Stimulated activated CD8-positive, alpha-beta memory T cell treated with anti-CD3 and anti-CD28 coated beads, Interleukin-12 subunit alpha, Interleukin-12 subunit beta, amount 100 ng/mL, for 24 hours (primary cell): ENCODE measurements around the gene FAM107B.

Source experiments
- DNase-seq: peaks from one replicate; pipeline ENCODE4 v3.0.0-alpha.2; 2020; ENCODE audit errors: extremely low read depth

Gene FAM107B

GRCh38 chr10:14499601-14499904 lies 275.1 kb downstream of the FAM107B start:
- no peak for DNase-seq

GRCh38 chr10:14498326-14498725 lies 276.4 kb downstream of the FAM107B start:
- no peak for DNase-seq

DNA sequence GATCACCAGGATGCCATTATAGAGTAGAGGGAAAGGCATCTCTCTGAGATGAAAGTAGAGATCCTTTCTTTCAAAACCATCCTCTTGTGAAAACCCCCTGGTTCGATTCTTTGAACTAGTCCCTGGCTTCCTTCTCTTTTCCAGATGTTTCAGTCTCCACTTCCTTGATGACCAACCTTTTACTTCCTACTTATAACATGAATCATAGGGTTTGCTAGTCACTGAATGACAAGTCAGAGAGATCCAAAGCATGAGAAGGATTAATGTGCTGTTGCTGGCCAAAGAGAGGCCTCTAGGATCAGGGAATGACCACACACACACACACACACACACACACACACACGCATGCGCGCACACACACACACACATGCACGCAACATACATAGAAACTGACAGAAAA lies 282.9 kb downstream of the FAM107B start:
- DNase-seq, result no peak

DNA sequence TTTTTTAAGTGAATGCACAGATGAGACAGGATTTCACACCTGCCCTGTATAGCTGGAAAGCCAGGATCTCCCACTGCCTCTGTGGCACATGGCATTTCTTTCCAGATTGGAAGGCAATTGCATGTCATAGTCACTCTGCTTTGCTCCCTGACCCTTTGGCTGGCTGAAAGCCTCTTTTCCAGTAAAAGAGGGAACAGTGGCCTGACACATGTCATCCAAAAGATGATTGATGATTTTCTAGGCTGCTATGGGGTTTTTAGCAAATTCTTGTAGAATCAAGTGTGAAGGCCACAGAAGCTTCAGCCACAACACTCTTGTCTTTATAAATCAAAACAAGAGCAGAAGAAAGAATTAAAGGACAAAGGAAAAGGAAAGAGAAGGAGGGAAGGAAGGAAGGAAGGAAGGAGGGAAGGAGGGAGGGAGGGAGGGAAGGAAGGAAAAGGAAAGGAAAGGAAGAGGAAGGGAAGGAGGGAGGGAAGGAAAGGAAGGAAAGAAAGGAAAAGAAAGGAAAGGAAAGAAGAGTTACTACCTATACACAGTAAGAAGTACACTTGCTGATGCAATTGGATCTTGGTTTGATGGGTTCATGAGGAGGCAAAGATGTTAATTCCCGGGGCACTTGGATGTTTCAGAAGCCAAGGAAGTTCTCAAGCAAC lies 285.0 kb downstream of the FAM107B start:
- no peak for DNase-seq

- DNase-seq, result no peak
Observed at GRCh38 chr10:14487488-14487883, 287.2 kb downstream of the FAM107B start.

DNA sequence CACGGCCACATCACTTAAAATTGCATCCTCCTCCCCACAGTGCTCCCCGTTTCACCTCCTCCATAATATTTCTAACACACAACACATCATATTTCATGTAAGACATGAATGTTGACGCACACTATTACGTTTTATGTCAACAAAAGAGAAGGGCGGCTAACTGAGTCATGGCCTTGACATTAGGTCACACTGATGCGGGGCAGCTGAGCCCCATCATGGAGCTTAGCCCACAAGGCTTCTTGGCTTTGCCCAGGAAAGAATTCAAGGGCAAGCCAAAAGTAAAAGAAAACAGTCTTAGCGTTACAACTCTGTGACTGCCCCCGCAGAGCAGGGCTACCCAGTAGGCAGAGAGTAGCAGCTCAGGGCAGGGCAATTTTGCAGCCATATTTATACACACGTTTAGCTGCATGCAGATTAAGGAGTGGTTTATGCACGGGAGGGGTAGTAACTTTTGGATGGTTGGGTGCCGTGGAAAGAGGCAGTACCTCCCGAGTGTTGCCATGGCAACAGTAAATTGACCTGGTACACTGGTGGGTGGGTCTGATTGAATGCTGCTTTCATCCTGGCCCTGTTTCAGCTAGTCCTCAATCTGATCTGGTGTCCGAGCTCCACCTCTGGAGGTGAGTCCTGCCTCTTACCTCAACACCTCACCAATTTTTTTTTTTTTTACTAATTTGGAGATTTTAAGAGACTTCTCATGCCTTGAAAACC lies 287.8 kb downstream of the FAM107B start:
- no peak for DNase-seq

GRCh38 chr10:14485986-14486385 lies 288.7 kb downstream of the FAM107B start:
- no peak for DNase-seq

GRCh38 chr10:14483417-14483816 lies 291.3 kb downstream of the FAM107B start:
- DNase-seq, result no peak

- DNase-seq, result no peak
Observed at GRCh38 chr10:14481752-14482151, 292.9 kb downstream of the FAM107B start.

DNA sequence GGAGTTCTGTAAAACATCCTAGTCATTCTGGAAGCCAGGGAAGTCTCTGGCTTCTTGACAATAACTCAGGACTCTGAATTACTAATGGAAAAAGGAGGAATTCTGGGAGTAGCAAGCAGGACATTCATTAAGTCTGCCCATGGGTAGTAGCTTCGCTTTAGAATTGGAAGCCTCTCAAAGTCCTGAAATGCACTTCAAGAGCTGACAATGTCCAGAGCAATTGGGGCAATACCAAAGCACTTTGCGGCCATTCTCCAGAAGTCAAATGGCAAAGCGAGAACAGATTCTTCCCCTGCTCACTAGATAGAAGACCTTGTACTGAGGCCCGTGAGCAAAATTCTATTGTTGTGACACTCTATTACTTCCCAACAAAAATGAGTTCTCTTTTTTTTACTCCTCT lies 293.7 kb downstream of the FAM107B start:
- DNase-seq, result no peak

DNA sequence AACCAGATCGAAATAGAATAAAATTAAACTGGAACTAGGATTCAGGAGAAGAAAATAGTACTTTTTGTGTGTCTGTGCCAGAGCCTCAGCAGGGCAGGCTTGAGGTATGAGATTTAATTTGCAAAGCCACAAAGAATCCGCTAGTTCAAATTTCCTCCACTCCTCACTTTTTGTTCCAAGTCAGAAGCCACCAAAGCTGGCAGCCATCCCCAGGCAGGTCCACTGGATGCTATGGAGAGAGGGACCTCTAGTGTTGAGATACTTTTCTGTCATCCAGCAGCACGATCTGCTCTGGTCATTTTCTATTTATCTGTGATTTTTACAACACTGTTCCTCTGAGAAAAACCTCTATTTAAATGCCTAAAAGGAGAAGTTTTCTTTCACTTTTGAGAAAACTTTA lies 296.1 kb downstream of the FAM107B start:
- DNase-seq, result no peak

DNA sequence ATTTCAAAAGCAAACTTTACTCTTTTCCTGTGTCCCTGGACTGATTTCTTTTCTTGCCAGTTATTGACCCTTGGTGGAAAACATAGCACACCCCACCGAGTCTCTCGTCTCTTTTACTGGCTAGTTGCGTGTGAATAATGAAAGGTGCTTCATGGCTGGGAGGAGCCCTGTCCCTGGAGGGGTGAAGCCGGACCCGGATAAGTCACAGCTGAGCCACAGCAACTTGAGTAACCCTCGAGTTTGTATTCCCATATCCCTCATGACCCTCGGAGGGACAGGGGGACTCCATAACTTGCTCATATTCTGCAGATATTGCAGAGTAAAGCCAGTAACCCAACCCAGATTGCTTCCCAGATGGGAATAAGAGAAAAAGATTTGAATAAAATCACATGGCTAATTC lies 296.5 kb downstream of the FAM107B start:
- DNase-seq, result no peak

DNA sequence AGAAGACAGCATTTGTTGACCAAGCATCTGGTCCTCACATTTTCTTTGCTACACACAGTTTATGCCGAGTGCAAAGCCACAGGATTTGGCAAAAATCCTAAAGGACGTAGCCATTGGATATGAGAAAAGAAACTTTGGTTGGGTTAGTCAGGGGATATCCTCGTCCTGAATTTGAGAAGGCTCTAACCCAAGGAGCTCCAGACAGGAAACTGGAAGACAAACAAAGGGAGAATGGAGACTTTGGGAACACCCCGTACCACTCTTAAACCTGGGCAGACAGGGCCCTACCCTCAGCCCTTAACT lies 297.3 kb downstream of the FAM107B start:
- no peak for DNase-seq

GRCh38 chr10:14476641-14477407 lies 297.9 kb downstream of the FAM107B start:
- DNase-seq, result no peak

GRCh38 chr10:14476006-14476405 lies 298.7 kb downstream of the FAM107B start:
- DNase-seq, result no peak

- DNase-seq, result no peak
Observed at GRCh38 chr10:14474656-14475055, 300.0 kb downstream of the FAM107B start.

DNA sequence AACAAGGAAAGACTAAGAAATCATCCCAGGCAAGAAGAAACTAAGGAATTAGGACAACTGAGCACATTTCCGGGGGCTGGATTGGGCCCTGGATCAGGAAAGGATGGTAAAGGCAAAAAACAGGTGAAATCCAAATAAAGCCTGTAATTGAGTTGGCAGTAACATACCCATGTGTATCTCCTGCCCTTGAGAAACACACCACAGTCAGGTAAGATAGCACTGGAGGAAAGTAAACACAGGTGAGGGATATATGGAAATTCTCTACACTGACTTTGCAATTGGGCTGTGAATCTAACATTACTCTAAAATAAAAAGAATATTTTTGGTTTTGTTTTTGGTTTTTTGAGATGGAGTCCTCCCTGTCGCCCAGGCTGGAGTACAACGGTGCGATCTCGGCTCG lies 303.8 kb downstream of the FAM107B start:
- no peak for DNase-seq

GRCh38 chr10:14468726-14469125 lies 306.0 kb downstream of the FAM107B start:
- DNase-seq, result no peak
